HFF-Myc (cell line): Measurements from ENCODE around the gene CAPS2.

Experiments
- DNase-seq: peaks from one replicate; pipeline ENCODE4 v3.0.0-alpha.2; 2011; ENCODE audit warnings: low read depth; ENCODE audit errors: extremely low read depth
- H3K4me3 ChIP-seq: replicated peaks from 2 replicates; pipeline ENCODE4 v1.5.1; 2011; ENCODE audit warnings: low read depth, mild to moderate bottlenecking, control low read depth, low read length
- TF ChIP-seq, protein P1 (sequence below): IDR thresholded peaks from 2 replicates; pipeline ENCODE4 v1.5.1; 2012; ENCODE audit warnings: mild to moderate bottlenecking, low read depth, low read length, control low read depth; ENCODE audit errors: missing control alignments

The CAPS2 gene

DNA sequence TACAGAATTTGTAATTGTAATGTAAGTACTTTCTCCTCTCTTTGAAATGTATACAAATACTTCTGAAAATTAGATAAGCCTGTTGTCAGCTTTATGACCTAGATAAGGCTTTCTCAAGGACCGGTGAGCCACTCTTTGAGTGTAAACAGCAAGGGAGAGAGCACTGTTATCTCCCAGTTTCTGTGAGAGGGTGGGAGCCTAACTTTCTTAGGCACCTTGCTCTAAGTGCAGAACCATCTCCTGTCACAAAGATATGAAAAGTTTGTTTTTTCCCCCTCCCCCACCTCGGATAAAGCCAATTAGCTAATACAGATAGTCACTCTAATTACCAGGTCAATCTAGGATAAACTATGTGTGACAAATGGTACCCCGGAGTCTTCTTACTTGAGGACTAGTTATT is 35.8 kb downstream of the CAPS2 start:
- no peak for DNase-seq
- H3K4me3 ChIP-seq, result no peak overlapping the region
- TF ChIP-seq, protein P1, sequence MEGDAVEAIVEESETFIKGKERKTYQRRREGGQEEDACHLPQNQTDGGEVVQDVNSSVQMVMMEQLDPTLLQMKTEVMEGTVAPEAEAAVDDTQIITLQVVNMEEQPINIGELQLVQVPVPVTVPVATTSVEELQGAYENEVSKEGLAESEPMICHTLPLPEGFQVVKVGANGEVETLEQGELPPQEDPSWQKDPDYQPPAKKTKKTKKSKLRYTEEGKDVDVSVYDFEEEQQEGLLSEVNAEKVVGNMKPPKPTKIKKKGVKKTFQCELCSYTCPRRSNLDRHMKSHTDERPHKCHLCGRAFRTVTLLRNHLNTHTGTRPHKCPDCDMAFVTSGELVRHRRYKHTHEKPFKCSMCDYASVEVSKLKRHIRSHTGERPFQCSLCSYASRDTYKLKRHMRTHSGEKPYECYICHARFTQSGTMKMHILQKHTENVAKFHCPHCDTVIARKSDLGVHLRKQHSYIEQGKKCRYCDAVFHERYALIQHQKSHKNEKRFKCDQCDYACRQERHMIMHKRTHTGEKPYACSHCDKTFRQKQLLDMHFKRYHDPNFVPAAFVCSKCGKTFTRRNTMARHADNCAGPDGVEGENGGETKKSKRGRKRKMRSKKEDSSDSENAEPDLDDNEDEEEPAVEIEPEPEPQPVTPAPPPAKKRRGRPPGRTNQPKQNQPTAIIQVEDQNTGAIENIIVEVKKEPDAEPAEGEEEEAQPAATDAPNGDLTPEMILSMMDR, result no peak

DNA sequence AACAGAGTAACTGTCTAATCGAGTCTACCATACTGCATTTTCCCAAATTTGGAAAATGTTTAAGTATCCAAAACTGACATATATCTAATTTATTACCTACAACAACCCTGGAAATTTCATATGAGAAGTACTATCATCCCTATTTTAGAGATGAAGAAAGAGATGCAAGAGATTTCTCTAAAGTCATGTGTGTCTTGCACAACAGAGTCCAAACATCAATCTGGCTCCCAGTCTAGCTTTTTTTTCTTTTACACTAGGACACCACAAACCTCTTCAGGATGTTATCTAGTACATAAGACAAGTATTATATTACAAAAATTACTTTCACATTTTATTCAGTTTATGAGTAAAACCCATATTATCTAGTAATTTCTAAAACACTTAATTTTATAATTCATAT is 39.1 kb downstream of the CAPS2 start:
- TF ChIP-seq, protein P1, result no peak
- H3K4me3 ChIP-seq, result no peak overlapping the region
- DNase-seq, result no peak

DNA sequence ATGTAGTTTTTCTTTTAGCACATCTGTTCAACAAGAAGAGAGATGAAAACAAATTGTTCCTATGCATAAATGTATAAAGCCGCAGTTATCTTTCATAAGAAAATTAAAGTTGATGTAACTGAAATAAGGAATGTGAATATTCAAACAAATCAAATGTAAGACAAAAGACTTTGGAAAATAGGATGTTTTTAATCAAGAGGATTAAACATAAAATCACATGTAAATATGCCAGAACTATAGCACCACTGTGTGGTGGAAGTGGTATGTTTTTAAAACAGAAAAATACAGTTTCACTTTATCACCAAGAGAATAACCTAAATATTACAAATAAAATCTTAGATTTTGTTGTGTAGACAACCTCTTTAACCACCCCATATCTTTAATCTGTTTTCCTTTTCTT is 40.4 kb downstream of the CAPS2 start:
- TF ChIP-seq, protein P1, result no peak
- no peak for DNase-seq
- H3K4me3 ChIP-seq, result no peak overlapping the region

DNA sequence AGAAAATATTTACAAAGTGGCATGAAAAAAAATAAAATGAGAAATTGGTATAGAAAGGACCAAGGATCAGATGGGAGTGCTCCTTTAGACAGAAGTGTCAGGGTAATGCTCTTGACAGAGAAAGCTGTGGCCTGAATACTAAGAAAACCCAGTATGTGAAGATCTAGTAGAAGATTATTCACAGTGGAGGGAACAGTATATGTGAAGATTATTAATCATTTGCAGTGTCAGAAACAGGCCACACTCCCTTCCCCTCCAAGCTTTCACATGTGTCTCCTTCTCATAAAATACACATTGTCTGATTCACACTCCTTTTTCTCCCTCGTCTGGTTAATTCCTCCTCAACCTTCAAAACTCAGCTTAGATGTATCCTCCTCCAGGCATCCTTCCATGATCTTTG is 41.3 kb downstream of the CAPS2 start:
- no peak overlapping the region for H3K4me3 ChIP-seq
- DNase-seq, result no peak
- TF ChIP-seq, protein P1, result no peak

DNA sequence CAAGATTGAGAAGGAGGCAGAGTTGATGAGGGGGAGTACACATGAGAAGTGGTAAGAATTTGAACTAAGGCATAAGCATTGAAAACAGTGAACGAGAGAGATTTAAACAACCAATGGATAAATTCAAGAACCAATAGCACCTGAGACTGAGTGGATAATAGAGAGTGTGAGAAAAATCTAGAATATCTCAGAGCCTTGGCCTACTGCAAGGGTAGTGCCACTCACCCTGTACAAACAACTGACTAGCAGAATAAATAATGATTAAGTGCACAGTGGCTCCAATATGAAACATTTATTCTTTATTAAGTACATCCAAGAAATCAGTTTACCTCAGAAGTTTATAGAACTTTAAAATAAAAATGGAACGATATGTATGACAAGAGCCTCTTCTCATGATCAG is 54.4 kb downstream of the CAPS2 start:
- TF ChIP-seq, protein P1, result no peak
- no peak for DNase-seq
- no peak overlapping the region for H3K4me3 ChIP-seq

DNA sequence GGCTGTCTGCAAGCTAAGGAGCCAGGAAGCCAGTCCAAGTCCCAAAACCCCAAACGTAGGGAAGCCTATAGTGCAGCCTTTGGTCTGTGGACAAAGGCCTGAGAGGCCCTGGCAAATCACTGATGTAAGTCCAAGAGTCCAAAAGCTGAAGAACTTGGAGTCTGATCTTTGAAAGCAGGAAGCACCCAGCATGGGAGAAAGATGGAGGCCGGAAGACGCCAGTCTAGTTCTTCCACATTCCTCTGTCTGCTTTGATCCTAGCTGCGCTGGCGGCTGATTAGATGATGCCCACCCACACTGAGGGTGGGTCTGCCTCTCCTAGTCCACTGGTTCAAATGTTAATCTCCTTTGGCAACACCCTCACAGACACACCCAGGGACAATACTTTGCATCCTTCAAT is 58.5 kb downstream of the CAPS2 start:
- TF ChIP-seq, protein P1, result no peak
- H3K4me3 ChIP-seq, result no peak overlapping the region
- no peak for DNase-seq

DNA sequence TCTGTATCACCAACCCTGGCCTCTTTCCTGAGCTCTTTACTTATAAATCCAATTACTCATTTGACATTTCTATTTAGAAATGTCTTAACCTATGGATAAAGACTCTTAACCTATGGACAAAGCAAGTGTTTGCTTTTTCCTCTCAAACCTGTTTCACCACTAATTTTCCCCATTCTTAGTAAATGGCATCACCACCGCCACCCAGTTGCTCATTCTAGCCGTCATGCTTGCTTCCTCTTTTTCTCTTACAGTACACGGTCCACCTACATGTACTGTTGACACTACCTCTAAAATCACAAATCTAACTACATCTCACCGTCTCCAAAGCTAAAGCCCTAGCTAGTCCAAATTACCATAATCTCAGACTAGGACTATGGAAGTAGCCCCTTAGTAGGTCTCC is 60.0 kb downstream of the CAPS2 start:
- no peak overlapping the region for H3K4me3 ChIP-seq
- TF ChIP-seq, protein P1, result no peak
- no peak for DNase-seq
